HepG2 (cell line): ENCODE measurements around the gene TBXAS1. TPM values are rescaled to one million over a fixed set of nuclear protein-coding genes. Genes with fewer than 3 reads are reported as not detected.

Experiments
- ATAC-seq: fragments of 200-7000 bp; cut with Tn5 transposase; 3 replicates; pipeline ENCODE4 v1.9.1; 2020; ENCODE audit warnings: mild to moderate bottlenecking, moderate library complexity
- BruUV-seq: library from RNA; stranded (reverse); fragments of 400-500 nt; replicated peaks from 2 replicates; lab custom pipeline; 2021; lab: Mats Ljungman, UMichigan
- CTCF ChIA-PET: fragments of 300-600 bp; formaldehyde crosslinking; extraction: SDS; loops from one replicate; lab custom pipeline; 2021; ENCODE audit warnings: low total read pairs, inconsistent platforms, low intra/inter-chr PET ratio; lab: Yijun Ruan, JAX
- POLR2A ChIA-PET: fragments of 350-600 bp; sonication (Branson Sonifier 250); formaldehyde crosslinking; loops from one replicate; lab custom pipeline; 2020; ENCODE audit warnings: antibody characterized with exemption, inconsistent platforms; lab: Yijun Ruan, JAX
- DNase-seq: peaks from one replicate; pipeline ENCODE4 v3.0.0-alpha.2; 2015; ENCODE audit warnings: low spot score
- FAIRE-seq: peaks from 3 replicates; lab custom pipeline; 2011; peaks lifted over from hg19 to GRCh38; lab: Jason Lieb, UNC
- H2AFZ ChIP-seq: one replicate; pipeline ENCODE4 v1.6.1; 2011; ENCODE audit warnings: low read length, inconsistent platforms
- H3K27ac ChIP-seq: fragments of 300-600 bp; 3 replicates; pipeline ENCODE4 v1.8.0; 2011; ENCODE audit warnings: mixed run types, mild to moderate bottlenecking, mixed read lengths, low read length, inconsistent platforms; ENCODE audit not compliant: insufficient read depth; ENCODE audit errors: extremely low read length
- H3K27me3 ChIP-seq, 2 experiments: fragments of 200-600 bp in 1 of 2; 2 replicates in 1 of 2; 3 replicates in 1 of 2; pipeline versions ENCODE4 v1.6.0 to v1.8.0; 2011; ENCODE audit warnings: low read length in 2 of 2, mild to moderate bottlenecking in 2 of 2, moderate library complexity in 2 of 2, inconsistent platforms in 1 of 2; ENCODE audit not compliant: insufficient read depth in 2 of 2, control insufficient read depth in 1 of 2
- H3K36me3 ChIP-seq, 2 experiments: fragments of 200-600 bp in 1 of 2; replicated peaks in 1 of 2; 2 replicates in 1 of 2; 3 replicates in 1 of 2; pipeline versions ENCODE4 v1.5.1 to v1.8.0; 2011; ENCODE audit warnings: low read length in 2 of 2, inconsistent platforms in 1 of 2; ENCODE audit not compliant: insufficient read depth in 2 of 2, control insufficient read depth in 1 of 2
- H3K4me1 ChIP-seq: 2 replicates; pipeline ENCODE4 v1.5.1; 2012; ENCODE audit warnings: low read length, inconsistent platforms; ENCODE audit not compliant: insufficient read depth
- H3K4me2 ChIP-seq: 2 replicates; pipeline ENCODE4 v1.6.0; 2011; ENCODE audit warnings: low read depth, low read length, inconsistent platforms
- H3K4me3 ChIP-seq, 3 experiments: fragments of 200-600 bp in 1 of 3; sonication (generic), shearing (Covaris generic) in 1 of 3; replicated peaks in 1 of 3; 2 replicates each; pipeline ENCODE4 v1.5.1; 2011 to 2016; ENCODE audit warnings: low read length in 3 of 3, inconsistent platforms in 2 of 3, low read depth in 2 of 3, mild to moderate bottlenecking in 2 of 3, control low read depth in 1 of 3, mixed read lengths in 1 of 3; ENCODE audit not compliant: insufficient read depth in 1 of 3
- H3K79me2 ChIP-seq: one replicate; pipeline ENCODE4 v1.6.1; 2011; ENCODE audit warnings: low read length, inconsistent platforms; ENCODE audit not compliant: insufficient read depth
- H3K9ac ChIP-seq: 2 replicates; pipeline ENCODE4 v1.6.0; 2011; ENCODE audit warnings: mild to moderate bottlenecking, low read depth, low read length, inconsistent platforms; ENCODE audit not compliant: insufficient read depth
- H3K9me3 ChIP-seq: 2 replicates; pipeline ENCODE4 v1.5.1; 2012; ENCODE audit warnings: mild to moderate bottlenecking, low read length
- H4K20me1 ChIP-seq: 2 replicates; pipeline ENCODE4 v1.6.0; 2011; ENCODE audit warnings: inconsistent platforms, mild to moderate bottlenecking, low read length, moderate library complexity; ENCODE audit not compliant: insufficient read depth
- ZBTB42 ChIP-seq: sonication (generic); formaldehyde crosslinking; IDR thresholded peaks from 2 replicates; pipeline ENCODE4 v1.5.0; 2020; ENCODE audit warnings: mild to moderate bottlenecking, missing genetic modification reagents
- ZFP41 ChIP-seq: sonication (generic); formaldehyde crosslinking; IDR thresholded peaks from 2 replicates; pipeline ENCODE4 v1.4.0; 2020; ENCODE audit warnings: mild to moderate bottlenecking, missing genetic modification reagents, borderline replicate concordance
- ZNF432 ChIP-seq: sonication (generic); formaldehyde crosslinking; IDR thresholded peaks from 2 replicates; pipeline ENCODE4 v1.5.0; 2020; ENCODE audit warnings: missing genetic modification reagents, mild to moderate bottlenecking, borderline replicate concordance
- ZNF850 ChIP-seq: sonication (generic); formaldehyde crosslinking; conservative IDR thresholded peaks from 2 replicates; pipeline ENCODE4 v1.9.0; 2021; ENCODE audit warnings: mild to moderate bottlenecking, missing genetic modification reagents
- WGBS: methylation state at CpG from one replicate; pipeline ENCODE4 v1.1.6; 2017; ENCODE audit warnings: low lambda C conversion rate; 5-methylcytosine and 5-hydroxymethylcytosine counted together
- in situ Hi-C: cut with HindIII; loops from 2 replicates; pipeline ENCODE4 v1.10.0; 2017; ENCODE audit warnings: low pct_unique_long_range_greater_than_20kb; ENCODE audit not compliant: extremely low pct_ligation_motif_present
- intact Hi-C: fragments of 100-400 bp; cut with micrococcal nuclease; formaldehyde crosslinking; loops from one replicate; pipeline ENCODE4 v1.10.0; 2022; ENCODE audit not compliant: unreplicated experiment
- polyA plus RNA-seq, 8 experiments: library from polyadenylated mRNA; depleted of rRNA in 3 of 8; stranded (reverse) in 7 of 8; unstranded in 1 of 8; fragments of >200 nt; fragmentation: Illumina TruSeq in 4 of 8; extraction: Trizol in 4 of 8; gene quantifications; 2 replicates each; pipeline versions ENCODE4 v1.2.1 to v1.2.3, GENCODE V29; 2011 to 2016; ENCODE audit warnings: low read depth in 4 of 8, missing spikeins in 1 of 8, mixed read lengths in 1 of 8; ENCODE audit not compliant: insufficient read depth in 1 of 8
- total RNA-seq, 5 experiments: library from RNA; depleted of rRNA; stranded (reverse); fragments of >200 nt; fragmentation: Illumina TruSeq; extraction: Trizol; gene quantifications; 2 replicates each; pipeline ENCODE4 v1.2.3, GENCODE V29; 2016; ENCODE audit warnings: low read depth in 1 of 5
- TF ChIP-seq, protein P1 (sequence below): sonication (generic); formaldehyde crosslinking; IDR thresholded peaks from 2 replicates; pipeline ENCODE4 v1.4.0; 2020; ENCODE audit warnings: missing genetic modification reagents
- TF ChIP-seq, protein P2 (sequence below): sonication (generic); formaldehyde crosslinking; IDR thresholded peaks from 2 replicates; pipeline ENCODE4 v1.4.0; 2020; ENCODE audit warnings: missing genetic modification reagents, low read depth, mild to moderate bottlenecking, borderline replicate concordance
- TF ChIP-seq, protein P3 (sequence below): sonication (generic); formaldehyde crosslinking; IDR thresholded peaks from 2 replicates; pipeline ENCODE4 v1.5.0; 2020; ENCODE audit warnings: missing genetic modification reagents

The TBXAS1 gene
- total and polyA plus RNA-seq, 2 of the 13 experiments (the other 11 are each of a cell fraction or from before 2014, with no cell fraction given): 4.0 to 4.9 TPM

DNA sequence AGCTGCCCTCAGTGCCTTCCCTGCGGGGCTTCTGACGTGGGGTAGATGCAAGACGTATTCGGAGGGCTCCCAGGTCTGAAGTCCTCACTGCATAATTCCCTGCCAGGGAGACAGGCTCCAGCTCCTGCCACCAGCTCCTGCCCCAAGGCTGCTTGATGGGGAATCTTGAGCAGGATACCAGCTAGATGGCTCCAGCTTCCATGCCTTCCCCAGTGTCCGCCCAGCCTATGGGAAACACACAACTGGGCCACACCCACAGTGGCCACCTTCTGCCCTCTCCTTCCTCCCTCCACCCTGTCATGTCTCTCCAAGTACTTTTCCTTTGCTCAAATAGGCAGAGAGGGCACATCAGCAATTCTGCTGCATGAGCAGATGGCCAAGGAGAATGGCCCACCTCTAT is 137.9 kb downstream of the TBXAS1 start:
- Histone ChIP-seq H3K27ac (no peak overlapping the region), H3K36me3 (no peaks in the 10 kb centered on the region), H3K9ac (no peak overlapping the region), H3K4me1 (no peaks in the 10 kb centered on the region), H3K79me2 (no peaks in the 10 kb centered on the region), H3K27me3 (peaks cover 0 to 4% of the 10 kb centered on the region in 2 experiments; a peak in 1 of 5 replicates), H4K20me1 (no peaks in the 10 kb centered on the region), H3K9me3 (no peaks in the 10 kb centered on the region), H3K4me2 (no peak overlapping the region), H3K4me3 (no peak overlapping the region)
- ChIA-PET CTCF (no interaction called here), POLR2A (no interaction called here)
- intact Hi-C loops: no loop called here
- no peak for DNase-seq
- 66% methylated on average over 5 of the region's 5 CpGs for WGBS
- FAIRE-seq: no peak
- ATAC-seq: no peak
- TF ChIP-seq ZFP41 (no peak), ZBTB42 (CRISPR knock-in tag) (no peak), ZNF850 (CRISPR knock-in tag) (no peak), ZNF432 (no peak)
- TF ChIP-seq, protein P1, sequence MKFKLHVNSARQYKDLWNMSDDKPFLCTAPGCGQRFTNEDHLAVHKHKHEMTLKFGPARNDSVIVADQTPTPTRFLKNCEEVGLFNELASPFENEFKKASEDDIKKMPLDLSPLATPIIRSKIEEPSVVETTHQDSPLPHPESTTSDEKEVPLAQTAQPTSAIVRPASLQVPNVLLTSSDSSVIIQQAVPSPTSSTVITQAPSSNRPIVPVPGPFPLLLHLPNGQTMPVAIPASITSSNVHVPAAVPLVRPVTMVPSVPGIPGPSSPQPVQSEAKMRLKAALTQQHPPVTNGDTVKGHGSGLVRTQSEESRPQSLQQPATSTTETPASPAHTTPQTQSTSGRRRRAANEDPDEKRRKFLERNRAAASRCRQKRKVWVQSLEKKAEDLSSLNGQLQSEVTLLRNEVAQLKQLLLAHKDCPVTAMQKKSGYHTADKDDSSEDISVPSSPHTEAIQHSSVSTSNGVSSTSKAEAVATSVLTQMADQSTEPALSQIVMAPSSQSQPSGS (CRISPR knock-in tag): no peak
- TF ChIP-seq, protein P2, sequence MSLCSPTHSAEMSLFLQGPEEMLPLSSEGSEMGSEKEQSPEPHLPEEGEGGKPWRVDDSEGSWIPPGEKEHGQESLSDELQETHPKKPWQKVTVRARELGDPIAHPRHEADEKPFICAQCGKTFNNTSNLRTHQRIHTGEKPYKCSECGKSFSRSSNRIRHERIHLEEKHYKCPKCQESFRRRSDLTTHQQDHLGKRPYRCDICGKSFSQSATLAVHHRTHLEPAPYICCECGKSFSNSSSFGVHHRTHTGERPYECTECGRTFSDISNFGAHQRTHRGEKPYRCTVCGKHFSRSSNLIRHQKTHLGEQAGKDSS (CRISPR knock-in tag): no peak
- TF ChIP-seq, protein P3, sequence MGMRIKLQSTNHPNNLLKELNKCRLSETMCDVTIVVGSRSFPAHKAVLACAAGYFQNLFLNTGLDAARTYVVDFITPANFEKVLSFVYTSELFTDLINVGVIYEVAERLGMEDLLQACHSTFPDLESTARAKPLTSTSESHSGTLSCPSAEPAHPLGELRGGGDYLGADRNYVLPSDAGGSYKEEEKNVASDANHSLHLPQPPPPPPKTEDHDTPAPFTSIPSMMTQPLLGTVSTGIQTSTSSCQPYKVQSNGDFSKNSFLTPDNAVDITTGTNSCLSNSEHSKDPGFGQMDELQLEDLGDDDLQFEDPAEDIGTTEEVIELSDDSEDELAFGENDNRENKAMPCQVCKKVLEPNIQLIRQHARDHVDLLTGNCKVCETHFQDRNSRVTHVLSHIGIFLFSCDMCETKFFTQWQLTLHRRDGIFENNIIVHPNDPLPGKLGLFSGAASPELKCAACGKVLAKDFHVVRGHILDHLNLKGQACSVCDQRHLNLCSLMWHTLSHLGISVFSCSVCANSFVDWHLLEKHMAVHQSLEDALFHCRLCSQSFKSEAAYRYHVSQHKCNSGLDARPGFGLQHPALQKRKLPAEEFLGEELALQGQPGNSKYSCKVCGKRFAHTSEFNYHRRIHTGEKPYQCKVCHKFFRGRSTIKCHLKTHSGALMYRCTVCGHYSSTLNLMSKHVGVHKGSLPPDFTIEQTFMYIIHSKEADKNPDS (CRISPR knock-in tag): no peak
- TF ChIP-seq, all 625 proteins: peak for 0
- in situ Hi-C loops: no loop called here
- BruUV-seq: no TSS peak
- H2AFZ ChIP-seq: no peak overlapping the region
